ENCODE results near the gene ACOXL. TPM values are rescaled to one million over a fixed set of nuclear protein-coding genes. Genes with fewer than 3 reads are reported as not detected.

ACOXL gene
- total RNA-seq, 2 experiments from 2014 or later: 0.20 to 0.96 TPM

- DNase-seq (no peak), ATAC-seq (no peak)
- CTCF ChIA-PET: interaction anchor here (1.1 to 1.9 kb wide), 4 partner anchors 20 to 581 kb away, joined by 3 to 9 read pairs (median 4); no protein-coding TSS in a partner anchor
- H3K9me3 Mint-ChIP-seq (ENCODE audit: low read depth): no peaks in the 10 kb centered on the region
- peak overlapping the region; percentile 92 for H3K4me3 Mint-ChIP-seq
- peaks cover 8% of the 10 kb centered on the region for H3K36me3 Mint-ChIP-seq
- peaks cover 51% of the 10 kb centered on the region for H3K4me1 Mint-ChIP-seq
- no peak overlapping the region for H3K27ac Mint-ChIP-seq
- peaks cover 63% of the 10 kb centered on the region for H3K27me3 Mint-ChIP-seq
Observed at GRCh38 chr2:111119822-111120252, 387.5 kb downstream of the ACOXL start.

DNA sequence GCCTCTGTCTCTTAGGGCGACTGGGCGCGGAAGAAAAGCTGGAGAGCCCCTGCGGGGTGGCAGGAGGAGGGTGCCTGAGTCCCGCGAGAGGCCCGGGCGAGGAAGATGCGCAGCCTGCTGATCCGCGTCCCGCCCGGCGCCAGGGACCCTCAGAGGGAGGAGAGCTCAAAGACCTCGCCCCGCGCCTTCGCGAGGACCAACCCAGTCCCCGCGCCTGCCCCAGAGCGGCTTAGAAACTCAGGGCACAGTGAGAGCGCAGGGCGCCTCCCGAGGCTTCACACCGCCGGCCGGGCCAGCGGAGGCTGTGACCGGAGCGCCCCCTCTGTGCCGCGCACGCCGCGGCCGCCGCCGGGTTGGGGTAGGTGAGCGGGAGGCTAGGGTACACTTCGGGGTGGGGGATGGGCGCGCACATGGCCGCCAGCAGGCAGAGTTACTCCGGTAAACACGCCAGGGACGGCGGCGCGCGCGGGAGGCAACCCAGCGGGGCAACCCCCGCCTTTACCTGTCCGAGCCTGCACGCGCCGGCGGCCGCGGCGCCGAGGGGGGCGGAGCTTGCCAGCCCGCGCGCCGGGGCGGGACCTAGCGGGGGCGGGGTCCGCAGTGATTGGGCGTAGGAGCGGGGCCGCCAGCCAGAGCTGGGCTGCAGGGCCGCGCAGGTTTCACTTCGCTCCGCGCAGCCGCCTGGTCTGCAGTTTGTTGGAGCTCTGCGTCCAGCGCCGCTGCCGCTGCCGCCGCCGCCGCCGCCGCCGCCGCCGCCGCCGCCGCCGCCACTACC lies 388.1 kb downstream of the ACOXL start, which contains the start of gene BCL2L11:
TSS of gene BCL2L11 (plus strand) at position 662 of the 775 bp plus-strand sequence. CDS start 2,832 bp downstream, outside the sequence.
- Mint-ChIP-seq H3K4me1 (peaks cover 51% of the 10 kb centered on the region), H3K27me3 (peaks cover 63% of the 10 kb centered on the region), H3K4me3 (peak within 1 kb of the TSS; percentile 92), H3K36me3 (peaks cover 13% of the 10 kb centered on the region), H3K27ac (peak within 1 kb of the TSS; percentile 87), H3K9me3 (ENCODE audit: low read depth) (no peaks in the 10 kb centered on the region)
- ATAC-seq (peak; percentile 80), DNase-seq (peak; percentile 91)
- CTCF ChIA-PET: interaction anchor here (0.6 to 1.9 kb wide), 8 partner anchors 20 to 581 kb away, joined by 3 to 9 read pairs (median 4); no protein-coding TSS in a partner anchor

DNA sequence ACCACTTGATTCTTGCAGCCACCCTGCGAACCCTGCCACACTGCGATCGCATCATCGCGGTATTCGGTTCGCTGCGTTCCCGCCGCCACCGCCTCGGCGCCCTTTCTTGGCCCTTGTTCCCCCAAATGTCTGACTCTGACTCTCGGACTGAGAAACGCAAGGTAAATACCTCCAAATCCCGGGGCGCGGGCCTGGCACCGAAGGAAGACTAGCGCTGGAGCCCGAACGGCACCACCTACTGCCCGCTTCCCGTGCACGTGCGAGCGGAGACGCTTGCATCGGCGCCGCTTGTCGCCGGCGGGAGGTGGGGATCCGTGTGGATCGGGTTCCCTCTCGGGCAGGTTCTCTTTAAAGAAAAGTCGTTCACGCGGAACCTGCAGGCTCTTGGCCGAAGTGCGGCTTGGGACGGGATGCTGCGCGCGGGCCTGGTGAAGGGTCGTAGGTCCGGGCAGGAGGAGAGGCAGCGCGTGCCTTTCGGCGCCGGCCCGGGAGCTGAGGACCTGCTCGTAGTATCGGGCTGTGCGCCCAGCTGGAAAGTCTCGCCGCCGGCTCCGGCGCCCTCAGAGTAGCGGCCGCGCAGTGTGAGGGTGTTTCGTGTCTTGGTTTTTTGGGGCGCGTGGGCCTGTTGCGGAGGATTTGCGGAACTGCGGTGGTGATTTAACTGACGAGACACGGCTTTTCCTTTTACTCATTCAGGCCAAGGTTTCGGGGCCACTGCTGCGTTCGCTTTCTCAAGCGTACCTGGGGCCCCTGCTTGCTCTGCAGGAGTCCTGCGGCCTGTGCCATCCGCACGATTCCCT lies 388.9 kb downstream of the ACOXL start:
- ATAC-seq (peak; percentile 5), DNase-seq (peak; percentile 69)
- H3K4me3 Mint-ChIP-seq: peak overlapping the region; percentile 92
- H3K4me1 Mint-ChIP-seq: peaks cover 47% of the 10 kb centered on the region
- H3K36me3 Mint-ChIP-seq: peaks cover 20% of the 10 kb centered on the region
- H3K9me3 Mint-ChIP-seq (ENCODE audit: low read depth): no peaks in the 10 kb centered on the region
- CTCF ChIA-PET: interaction anchor here (0.6 to 1.9 kb wide), 8 partner anchors 21 to 580 kb away, joined by 3 to 9 read pairs (median 4); no protein-coding TSS in a partner anchor
- peaks cover 60% of the 10 kb centered on the region for H3K27me3 Mint-ChIP-seq
- H3K27ac Mint-ChIP-seq: peak overlapping the region; percentile 87

- peaks cover 53% of the 10 kb centered on the region for H3K27me3 Mint-ChIP-seq
Observed at GRCh38 chr2:111121828-111122630, 389.7 kb downstream of the ACOXL start.

GRCh38 chr2:111122631-111123421 lies 390.5 kb downstream of the ACOXL start:
- Mint-ChIP-seq H3K36me3 (peaks cover 23% of the 10 kb centered on the region), H3K4me1 (peaks cover 33% of the 10 kb centered on the region), H3K27ac (peak overlapping the region; percentile 28), H3K4me3 (peak overlapping the region; percentile 92), H3K9me3 (ENCODE audit: low read depth) (no peaks in the 10 kb centered on the region), H3K27me3 (peaks cover 46% of the 10 kb centered on the region)
- DNase-seq: no peak
- CTCF ChIA-PET: interaction anchor here (0.9 to 1.4 kb wide), 2 partner anchors 10 to 310 kb away, joined by 3 to 4 read pairs; no protein-coding TSS in a partner anchor
- no peak for ATAC-seq

More at GRCh38 chr2:111121828-111122630, 389.7 kb downstream of the ACOXL start:
- Mint-ChIP-seq H3K27ac (peak overlapping the region; percentile 68), H3K36me3 (peaks cover 21% of the 10 kb centered on the region), H3K9me3 (ENCODE audit: low read depth) (no peaks in the 10 kb centered on the region), H3K4me3 (peak overlapping the region; percentile 92), H3K4me1 (peaks cover 40% of the 10 kb centered on the region)
- ATAC-seq (peak; percentile 68), DNase-seq (peak; percentile 82)
- CTCF ChIA-PET: interaction anchor here (1.4 to 1.9 kb wide), 2 partner anchors 263 to 577 kb away, joined by 4 to 9 read pairs; no protein-coding TSS in a partner anchor

GRCh38 chr2:111123751-111124150 lies 391.4 kb downstream of the ACOXL start:
- no peaks in the 10 kb centered on the region for H3K9me3 Mint-ChIP-seq (ENCODE audit: low read depth)
- H3K4me1 Mint-ChIP-seq: peaks cover 25% of the 10 kb centered on the region
- no peak overlapping the region for H3K27ac Mint-ChIP-seq
- no peak for DNase-seq
- peak overlapping the region; percentile 30 for H3K4me3 Mint-ChIP-seq
- ATAC-seq: no peak
- peaks cover 37% of the 10 kb centered on the region for H3K27me3 Mint-ChIP-seq
- CTCF ChIA-PET: interaction anchor here (0.9 to 1.4 kb wide), 2 partner anchors 9 to 311 kb away, joined by 3 to 4 read pairs; no protein-coding TSS in a partner anchor
- peaks cover 28% of the 10 kb centered on the region for H3K36me3 Mint-ChIP-seq

GRCh38 chr2:111126581-111126980 lies 394.2 kb downstream of the ACOXL start:
- peaks cover 23% of the 10 kb centered on the region for H3K27me3 Mint-ChIP-seq
- peaks cover 42% of the 10 kb centered on the region for H3K36me3 Mint-ChIP-seq
- ATAC-seq (no peak), DNase-seq (no peak)
- no peaks in the 10 kb centered on the region for H3K9me3 Mint-ChIP-seq (ENCODE audit: low read depth)
- no peak overlapping the region for H3K27ac Mint-ChIP-seq
- peaks cover 10% of the 10 kb centered on the region for H3K4me1 Mint-ChIP-seq
- CTCF ChIA-PET: interaction anchor here (1.7 kb wide), 1 partner anchor 9 kb away, joined by 5 read pairs; no protein-coding TSS in a partner anchor
- no peak overlapping the region for H3K4me3 Mint-ChIP-seq

DNA sequence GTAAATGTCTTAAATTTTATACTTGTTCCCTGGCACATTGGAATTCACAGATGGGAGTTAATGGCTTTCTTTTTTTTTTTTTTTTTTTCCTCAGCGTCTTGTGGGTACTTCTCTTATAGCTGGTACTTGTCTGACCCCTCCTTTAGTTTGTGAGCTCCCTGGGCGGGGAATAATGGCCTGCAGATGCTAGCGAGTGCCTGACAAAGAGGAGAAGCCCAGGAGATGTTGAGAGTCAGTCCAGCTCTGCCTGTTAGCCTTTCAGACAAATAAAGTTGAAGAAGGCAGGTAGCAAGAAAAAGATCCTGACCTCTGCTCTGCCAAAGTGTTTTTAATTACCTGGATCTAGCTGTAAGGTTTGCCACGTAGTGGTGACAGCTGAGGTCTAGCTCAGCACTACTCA lies 395.0 kb downstream of the ACOXL start:
- H3K4me1 Mint-ChIP-seq: peaks cover 7% of the 10 kb centered on the region
- ATAC-seq: no peak
- CTCF ChIA-PET: interaction anchor here (1.7 kb wide), 1 partner anchor 10 kb away, joined by 5 read pairs; no protein-coding TSS in a partner anchor

GRCh38 chr2:111128096-111128495 lies 395.7 kb downstream of the ACOXL start:
- CTCF ChIA-PET: no interaction called here
- H3K4me1 Mint-ChIP-seq: peaks cover 7% of the 10 kb centered on the region
- H3K27ac Mint-ChIP-seq: no peak overlapping the region
- no peak for DNase-seq
- H3K9me3 Mint-ChIP-seq (ENCODE audit: low read depth): no peaks in the 10 kb centered on the region
- no peak for ATAC-seq
- no peak overlapping the region for H3K4me3 Mint-ChIP-seq
- peaks cover 44% of the 10 kb centered on the region for H3K36me3 Mint-ChIP-seq
- H3K27me3 Mint-ChIP-seq: peaks cover 16% of the 10 kb centered on the region

More for the DNA sequence above, 395.0 kb downstream of the ACOXL start:
- Mint-ChIP-seq H3K36me3 (peaks cover 44% of the 10 kb centered on the region), H3K9me3 (ENCODE audit: low read depth) (no peaks in the 10 kb centered on the region), H3K27ac (no peak overlapping the region), H3K27me3 (peaks cover 20% of the 10 kb centered on the region), H3K4me3 (no peak overlapping the region)
- no peak for DNase-seq

DNA sequence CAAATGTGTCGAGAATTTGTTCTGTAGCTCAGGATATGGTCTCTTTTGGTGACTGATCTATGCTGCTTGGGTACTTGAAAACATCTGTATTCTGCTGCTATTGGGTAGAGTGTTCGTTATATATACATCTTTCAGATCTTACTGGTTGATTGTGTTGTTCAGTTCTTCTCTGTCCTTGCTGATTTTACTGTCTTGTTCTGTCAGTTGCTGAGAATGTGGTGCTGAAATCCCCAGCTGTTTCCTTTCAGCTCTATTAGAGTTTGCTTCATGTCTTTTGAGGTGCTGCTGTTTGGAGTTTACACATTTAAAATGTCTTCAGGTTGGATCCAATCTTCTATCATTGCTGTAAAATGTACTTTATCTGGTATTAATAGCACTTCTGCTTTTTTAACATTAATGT lies 401.2 kb downstream of the ACOXL start:
- H3K36me3 Mint-ChIP-seq: peaks cover 17% of the 10 kb centered on the region

DNA sequence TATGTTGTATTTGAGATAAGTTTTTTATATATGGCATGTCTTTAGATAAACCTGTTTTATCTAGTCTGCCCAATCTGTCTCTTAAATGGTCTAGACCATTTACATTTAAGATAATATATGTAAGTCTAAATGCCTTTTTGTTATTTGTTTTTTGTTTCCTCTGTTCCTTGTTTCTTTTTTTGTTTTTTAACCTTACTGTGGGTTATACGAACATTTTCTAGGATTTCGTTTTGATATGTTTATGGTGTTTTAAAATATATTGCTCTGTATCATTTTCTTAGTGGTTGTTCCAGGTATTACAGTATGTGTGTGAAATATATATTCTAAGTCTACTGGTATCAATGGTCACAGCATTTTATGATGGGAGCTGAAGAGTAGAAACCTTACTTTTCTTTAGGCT lies 401.7 kb downstream of the ACOXL start:
- no peak overlapping the region for H3K27ac Mint-ChIP-seq
- H3K36me3 Mint-ChIP-seq: peaks cover 13% of the 10 kb centered on the region
- CTCF ChIA-PET: no interaction called here

More for the DNA sequence above, 401.2 kb downstream of the ACOXL start:
- H3K4me3 Mint-ChIP-seq: no peak overlapping the region
- ATAC-seq (no peak), DNase-seq (no peak)
- CTCF ChIA-PET: interaction anchor here (1.4 kb wide), 1 partner anchor 10 kb away, joined by 3 read pairs; no protein-coding TSS in a partner anchor
- no peaks in the 10 kb centered on the region for H3K27me3 Mint-ChIP-seq
- no peaks in the 10 kb centered on the region for H3K9me3 Mint-ChIP-seq (ENCODE audit: low read depth)
- H3K27ac Mint-ChIP-seq: no peak overlapping the region
- H3K4me1 Mint-ChIP-seq: peaks cover 3% of the 10 kb centered on the region

More for the DNA sequence above, 401.7 kb downstream of the ACOXL start:
- no peaks in the 10 kb centered on the region for H3K27me3 Mint-ChIP-seq
- H3K4me1 Mint-ChIP-seq: peaks cover 3% of the 10 kb centered on the region
- no peaks in the 10 kb centered on the region for H3K9me3 Mint-ChIP-seq (ENCODE audit: low read depth)
- no peak for ATAC-seq
- DNase-seq: no peak
- no peak overlapping the region for H3K4me3 Mint-ChIP-seq

Data from activated CD8-positive, alpha-beta memory T cell treated with anti-CD3 and anti-CD28 coated beads, Interleukin-2, amount 10 ng/mL, durations not matched to agents 7 days and 5 days (primary cell).